Cardiac septum (tissue), 1 donor: Measurements from ENCODE around the gene BABAM1. TPM values are rescaled to one million over a fixed set of nuclear protein-coding genes. Genes with fewer than 3 reads are reported as not detected.
A peak's percentile ranks its signal among the peaks of the same experiment; 100 is the strongest.

ENCODE experiments used
- DNase-seq: peaks from one replicate; pipeline ENCODE4 v3.0.0-alpha.2; 2020; ENCODE audit warnings: low spot score
- intact Hi-C: fragments of 100-400 bp; cut with DNase I; formaldehyde crosslinking; loops from one replicate; pipeline ENCODE4 v1.14.0; 2022
- total RNA-seq: library from RNA; stranded (reverse); fragmentation: NEBNext Ultra II Directional; extraction: Animal tissue kit (Norgen Biotek cat#: 25700); gene quantifications from one replicate; pipeline ENCODE4 v1.2.1, GENCODE V29; 2021
- donor health status: DM: no; HTN: no; CAD: no.

Gene BABAM1
- total RNA-seq, 1 donor from 2014 or later: 70.5 TPM

DNA sequence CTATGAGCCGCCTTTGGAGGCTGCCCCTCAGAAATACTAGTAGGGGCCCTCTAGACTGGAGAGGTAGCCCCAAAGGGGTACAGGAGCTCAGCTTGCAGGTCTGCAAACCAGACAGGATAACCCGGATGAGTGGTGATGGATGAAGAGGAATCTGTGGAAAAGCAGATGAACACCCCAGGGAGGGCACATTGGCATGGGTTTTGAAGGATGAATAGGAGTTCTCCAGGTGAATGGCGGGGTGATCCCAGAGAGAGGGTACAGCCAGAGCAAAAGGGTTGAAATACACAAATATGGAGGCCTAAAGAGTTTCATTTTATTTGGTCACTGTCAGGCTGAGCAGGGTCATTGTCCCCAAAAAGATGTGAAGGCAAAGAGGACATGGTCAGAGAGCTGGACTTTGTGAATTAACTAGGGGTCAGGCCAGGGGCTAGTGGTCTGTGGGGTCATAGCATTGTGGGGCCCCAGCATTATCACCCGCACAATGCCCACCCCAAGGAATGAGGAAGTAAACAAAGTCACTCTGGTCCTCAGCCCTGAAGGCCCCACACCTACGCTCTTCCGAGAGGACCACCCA lies 26.3 kb upstream of the BABAM1 start:
- intact Hi-C loops: loop anchor here (10.0 kb wide), 1 partner anchor 106 kb away; no protein-coding TSS in a partner anchor
- DNase-seq: no peak

DNA sequence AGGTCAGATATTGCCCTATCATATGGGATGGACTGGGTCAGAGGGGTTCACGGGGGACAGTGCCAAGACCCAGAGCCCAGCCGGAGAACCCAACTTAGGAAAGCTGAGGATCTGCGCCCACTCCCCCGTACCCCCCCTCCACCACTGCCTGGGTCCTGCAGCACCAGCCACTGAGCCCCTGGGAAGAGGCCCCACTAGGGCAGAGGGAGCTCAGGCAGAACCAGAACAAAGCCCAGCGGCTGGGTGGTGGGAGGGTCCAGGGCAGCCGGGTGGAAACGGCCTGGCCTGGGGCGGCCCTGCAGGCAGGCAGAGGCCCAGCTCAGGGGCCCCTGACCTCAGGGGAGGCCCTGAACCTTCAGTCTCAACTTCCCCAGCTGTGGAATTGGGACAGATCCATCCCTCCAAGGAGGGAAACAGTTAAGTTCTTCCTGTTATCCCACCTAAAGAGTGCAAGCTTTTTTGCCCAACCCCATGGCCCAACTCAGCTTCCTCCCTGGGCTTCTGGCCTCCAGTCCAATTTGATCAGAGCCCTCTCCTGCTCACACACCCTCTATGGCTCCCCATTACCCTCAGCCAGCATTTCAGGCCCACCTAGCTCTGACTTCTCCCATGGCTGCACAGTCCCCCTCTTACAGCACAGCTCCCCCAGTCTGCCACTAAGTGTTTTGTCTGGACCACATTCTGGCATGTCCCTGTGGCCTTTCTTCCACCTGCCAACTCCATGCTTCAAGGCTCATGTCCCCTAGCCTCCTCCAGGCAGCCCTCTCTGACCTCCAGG lies 24.6 kb upstream of the BABAM1 start:
- no peak for DNase-seq
- intact Hi-C loops: loop anchor here (10.0 kb wide), 1 partner anchor 108 kb away; no protein-coding TSS in a partner anchor

GRCh38 chr19:17243211-17243829 lies 23.9 kb upstream of the BABAM1 start:
- no peak for DNase-seq
- intact Hi-C loops: loop anchor here (10.0 kb wide), 1 partner anchor 109 kb away; no protein-coding TSS in a partner anchor

DNA sequence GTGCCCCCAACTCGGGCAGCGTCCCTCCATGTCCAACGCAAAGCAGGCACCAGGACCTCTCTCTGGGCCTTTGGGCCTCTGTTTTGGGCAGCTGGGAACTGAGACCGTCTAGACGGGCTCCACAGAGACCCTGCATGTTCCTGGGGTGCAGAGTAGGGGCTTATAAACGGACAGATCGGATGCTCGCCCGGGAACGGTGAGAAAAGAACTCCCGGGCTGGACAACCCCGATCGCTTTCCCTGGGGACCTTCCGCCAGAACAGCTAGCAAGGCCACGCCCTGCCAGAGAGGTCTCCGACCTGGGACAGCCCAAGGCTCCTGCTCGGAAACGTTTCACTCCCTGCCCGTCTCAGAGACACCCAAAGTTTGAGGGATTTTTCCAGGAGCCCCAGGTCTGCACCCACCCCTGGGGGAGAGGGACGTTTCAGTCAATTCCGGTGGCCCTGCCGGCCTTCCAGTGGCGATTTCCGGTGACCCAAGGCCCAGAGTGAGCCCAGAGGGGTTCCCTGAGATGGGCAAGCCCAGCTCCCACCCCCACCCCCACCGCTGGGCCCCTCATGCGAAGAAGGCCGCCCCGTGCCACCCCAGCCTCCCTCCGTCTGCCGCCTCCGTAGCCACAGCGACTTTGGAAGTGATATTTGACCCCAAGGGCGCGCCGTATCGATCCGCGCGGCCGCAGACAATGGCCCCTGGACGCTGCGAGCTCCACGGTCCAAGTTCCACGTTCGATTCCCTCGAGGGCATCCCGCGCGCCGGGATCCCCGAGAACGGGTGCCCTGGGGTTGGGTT lies 23.2 kb upstream of the BABAM1 start:
- no peak for DNase-seq
- intact Hi-C loops: loop anchor here (10.0 kb wide), 1 partner anchor 109 kb away; no protein-coding TSS in a partner anchor

DNA sequence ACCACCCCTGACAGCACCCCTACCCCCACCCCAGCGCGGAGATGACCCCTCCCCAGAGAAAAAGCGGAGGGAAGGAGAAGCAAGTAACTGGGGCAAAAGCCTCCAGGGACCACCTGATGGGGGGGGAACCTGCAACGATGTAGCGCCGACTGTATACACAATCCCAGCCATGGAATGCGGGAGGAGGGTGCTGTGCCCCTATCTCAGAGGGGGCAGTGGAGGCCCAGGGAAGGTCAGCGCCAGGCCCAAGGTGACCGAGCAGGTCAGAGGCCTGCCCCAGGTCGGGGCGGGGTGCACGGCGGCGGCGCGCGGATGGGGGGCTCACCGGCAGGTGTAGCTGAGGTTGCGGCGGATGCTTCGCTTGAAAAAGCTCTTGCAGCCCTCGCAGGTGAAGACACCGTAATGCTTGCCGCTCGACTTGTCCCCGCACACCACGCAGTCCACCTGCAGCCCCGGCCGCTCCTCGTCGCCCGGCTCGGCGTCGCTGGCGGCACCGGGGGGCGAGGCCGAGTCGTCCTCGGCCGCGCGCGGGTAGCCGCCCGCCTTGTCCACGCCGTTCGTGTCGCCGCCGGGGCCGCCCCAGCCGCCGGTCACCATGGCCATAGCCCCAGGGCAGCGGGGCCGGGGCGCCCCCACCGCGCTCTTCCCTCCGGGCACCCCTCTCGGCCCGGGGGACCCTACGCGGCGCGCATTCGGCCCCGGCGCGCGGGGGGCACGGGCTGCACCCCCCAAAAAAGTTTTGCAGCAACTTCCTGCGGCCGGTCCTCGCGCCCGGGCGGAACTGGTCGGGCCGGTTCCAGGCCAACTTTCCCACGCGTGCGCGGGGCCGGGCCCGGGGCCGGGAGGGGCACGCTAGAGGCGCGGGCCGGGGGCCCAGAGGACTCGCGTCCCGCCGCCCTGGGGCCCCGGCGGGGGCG lies 22.4 kb upstream of the BABAM1 start:
- intact Hi-C loops: loop anchor here (10.0 kb wide), 1 partner anchor 110 kb away; no protein-coding TSS in a partner anchor
- DNase-seq: no peak

- DNase-seq: no peak
- intact Hi-C loops: loop anchor here (10.0 kb wide), 1 partner anchor 111 kb away; no protein-coding TSS in a partner anchor
These were observed 21.7 kb upstream of the BABAM1 start, which contains the start of gene NR2F6 for GRCh38 chr19:17245535-17245984. Gene NR2F6 (minus strand): TSS chr19:17245919. CDS start chr19:17245220, 699 bp downstream.

DNA sequence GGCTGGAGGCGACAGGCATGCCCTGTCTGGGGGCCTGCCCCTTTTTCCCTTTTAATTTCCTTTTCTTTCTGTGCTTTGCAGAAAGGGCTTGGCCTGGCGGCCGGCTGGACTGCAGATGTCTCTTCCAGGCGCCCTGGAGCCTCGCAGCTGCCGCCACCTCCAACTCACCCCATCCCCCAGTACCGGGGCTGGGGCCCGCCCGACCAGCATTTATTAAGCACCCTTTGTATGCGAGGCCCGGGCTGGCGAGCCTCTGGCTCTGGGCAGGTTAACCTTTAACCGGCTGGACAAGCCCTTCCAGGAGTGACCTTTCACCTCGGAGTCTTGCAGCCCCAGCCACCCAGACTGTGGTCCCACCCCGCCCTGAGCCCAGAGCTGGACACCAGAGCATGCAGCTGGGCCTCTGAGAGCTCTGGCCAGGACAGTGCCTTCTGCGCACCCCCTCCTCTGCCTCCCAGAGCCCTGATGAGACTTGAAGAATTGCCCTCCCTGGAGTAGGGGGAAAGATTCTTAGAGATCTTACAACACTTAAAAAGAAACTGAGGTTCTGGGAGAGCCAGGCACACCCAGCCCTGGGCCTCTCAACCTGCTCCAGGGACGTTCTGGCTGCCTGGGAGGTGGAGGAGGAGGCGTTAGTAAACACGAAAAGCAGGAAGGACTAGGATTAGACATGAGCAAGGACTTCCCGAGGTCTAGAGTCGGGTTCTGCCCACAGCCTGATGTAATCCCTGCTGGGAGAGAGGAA lies 20.4 kb upstream of the BABAM1 start:
- no peak for DNase-seq
- intact Hi-C loops: loop anchor here (10.0 kb wide), 1 partner anchor 112 kb away; no protein-coding TSS in a partner anchor

- DNase-seq: no peak
- intact Hi-C loops: loop anchor here (10.0 kb wide), 1 partner anchor 113 kb away; no protein-coding TSS in a partner anchor
These were observed 19.0 kb upstream of the BABAM1 start for GRCh38 chr19:17248011-17248776.

GRCh38 chr19:17249887-17250548 lies 17.2 kb upstream of the BABAM1 start:
- DNase-seq: no peak
- intact Hi-C loops: loop anchor here (10.0 kb wide), 1 partner anchor 115 kb away; no protein-coding TSS in a partner anchor

DNA sequence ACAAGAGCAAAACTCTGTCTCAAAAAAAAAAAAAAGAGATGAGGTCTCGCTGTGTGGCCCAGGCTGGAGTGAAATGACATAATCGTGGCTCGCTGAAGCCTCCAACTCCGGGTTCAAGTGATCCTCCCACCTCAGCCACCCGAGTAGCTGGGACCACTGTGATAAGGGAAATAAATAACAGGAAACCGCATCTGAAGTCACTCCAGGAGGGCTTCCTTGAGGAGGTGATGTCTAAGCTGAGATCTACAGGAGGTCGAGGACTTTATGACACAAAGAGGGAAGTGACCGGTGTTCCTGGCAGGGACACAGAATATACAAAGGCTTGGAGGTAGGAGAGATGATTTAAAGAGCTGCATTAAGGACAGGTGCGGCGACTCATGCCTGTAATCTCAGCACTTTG lies 12.6 kb upstream of the BABAM1 start:
- DNase-seq: no peak
- intact Hi-C loops: no loop called here

GRCh38 chr19:17255150-17255621 lies 12.1 kb upstream of the BABAM1 start:
- no peak for DNase-seq
- intact Hi-C loops: no loop called here

GRCh38 chr19:17256130-17256529 lies 11.1 kb upstream of the BABAM1 start:
- DNase-seq: no peak
- intact Hi-C loops: no loop called here

GRCh38 chr19:17259118-17259780 lies 8.0 kb upstream of the BABAM1 start:
- intact Hi-C loops: no loop called here
- DNase-seq: no peak

- intact Hi-C loops: no loop called here
These were observed 7.3 kb upstream of the BABAM1 start for GRCh38 chr19:17259934-17260333.

GRCh38 chr19:17260842-17261325 lies 6.4 kb upstream of the BABAM1 start:
- intact Hi-C loops: no loop called here
- peak; percentile 90 for DNase-seq

More at GRCh38 chr19:17259934-17260333, 7.3 kb upstream of the BABAM1 start:
- DNase-seq: no peak
